ENCODE data around the gene TMEM100.

GRCh38 chr17:55740511-55741355, 18.1 kb upstream of the TMEM100 start:
- TF ChIP-seq, protein P1, sequence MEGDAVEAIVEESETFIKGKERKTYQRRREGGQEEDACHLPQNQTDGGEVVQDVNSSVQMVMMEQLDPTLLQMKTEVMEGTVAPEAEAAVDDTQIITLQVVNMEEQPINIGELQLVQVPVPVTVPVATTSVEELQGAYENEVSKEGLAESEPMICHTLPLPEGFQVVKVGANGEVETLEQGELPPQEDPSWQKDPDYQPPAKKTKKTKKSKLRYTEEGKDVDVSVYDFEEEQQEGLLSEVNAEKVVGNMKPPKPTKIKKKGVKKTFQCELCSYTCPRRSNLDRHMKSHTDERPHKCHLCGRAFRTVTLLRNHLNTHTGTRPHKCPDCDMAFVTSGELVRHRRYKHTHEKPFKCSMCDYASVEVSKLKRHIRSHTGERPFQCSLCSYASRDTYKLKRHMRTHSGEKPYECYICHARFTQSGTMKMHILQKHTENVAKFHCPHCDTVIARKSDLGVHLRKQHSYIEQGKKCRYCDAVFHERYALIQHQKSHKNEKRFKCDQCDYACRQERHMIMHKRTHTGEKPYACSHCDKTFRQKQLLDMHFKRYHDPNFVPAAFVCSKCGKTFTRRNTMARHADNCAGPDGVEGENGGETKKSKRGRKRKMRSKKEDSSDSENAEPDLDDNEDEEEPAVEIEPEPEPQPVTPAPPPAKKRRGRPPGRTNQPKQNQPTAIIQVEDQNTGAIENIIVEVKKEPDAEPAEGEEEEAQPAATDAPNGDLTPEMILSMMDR (conservative IDR thresholded peaks at IDR 0.05; ENCODE audit: low read depth in 2 of 2), result no peak
- TF ChIP-seq POLR2AphosphoS5 (IDR thresholded peaks at IDR 0.05; ENCODE audit: low read depth), result no peak
- TF ChIP-seq EZH2 (IDR thresholded peaks at IDR 0.05; ENCODE audit: low read depth, unreplicated experiment), result no peak
- TF ChIP-seq NANOG (IDR thresholded peaks at IDR 0.05; ENCODE audit: borderline replicate concordance), result no peak
- no peak for TF ChIP-seq EZH2phosphoT487 (IDR thresholded peaks at IDR 0.05; ENCODE audit: unreplicated experiment)
- TF ChIP-seq ETS1 (IDR thresholded peaks at IDR 0.05), result no peak
- TF ChIP-seq, protein P2, sequence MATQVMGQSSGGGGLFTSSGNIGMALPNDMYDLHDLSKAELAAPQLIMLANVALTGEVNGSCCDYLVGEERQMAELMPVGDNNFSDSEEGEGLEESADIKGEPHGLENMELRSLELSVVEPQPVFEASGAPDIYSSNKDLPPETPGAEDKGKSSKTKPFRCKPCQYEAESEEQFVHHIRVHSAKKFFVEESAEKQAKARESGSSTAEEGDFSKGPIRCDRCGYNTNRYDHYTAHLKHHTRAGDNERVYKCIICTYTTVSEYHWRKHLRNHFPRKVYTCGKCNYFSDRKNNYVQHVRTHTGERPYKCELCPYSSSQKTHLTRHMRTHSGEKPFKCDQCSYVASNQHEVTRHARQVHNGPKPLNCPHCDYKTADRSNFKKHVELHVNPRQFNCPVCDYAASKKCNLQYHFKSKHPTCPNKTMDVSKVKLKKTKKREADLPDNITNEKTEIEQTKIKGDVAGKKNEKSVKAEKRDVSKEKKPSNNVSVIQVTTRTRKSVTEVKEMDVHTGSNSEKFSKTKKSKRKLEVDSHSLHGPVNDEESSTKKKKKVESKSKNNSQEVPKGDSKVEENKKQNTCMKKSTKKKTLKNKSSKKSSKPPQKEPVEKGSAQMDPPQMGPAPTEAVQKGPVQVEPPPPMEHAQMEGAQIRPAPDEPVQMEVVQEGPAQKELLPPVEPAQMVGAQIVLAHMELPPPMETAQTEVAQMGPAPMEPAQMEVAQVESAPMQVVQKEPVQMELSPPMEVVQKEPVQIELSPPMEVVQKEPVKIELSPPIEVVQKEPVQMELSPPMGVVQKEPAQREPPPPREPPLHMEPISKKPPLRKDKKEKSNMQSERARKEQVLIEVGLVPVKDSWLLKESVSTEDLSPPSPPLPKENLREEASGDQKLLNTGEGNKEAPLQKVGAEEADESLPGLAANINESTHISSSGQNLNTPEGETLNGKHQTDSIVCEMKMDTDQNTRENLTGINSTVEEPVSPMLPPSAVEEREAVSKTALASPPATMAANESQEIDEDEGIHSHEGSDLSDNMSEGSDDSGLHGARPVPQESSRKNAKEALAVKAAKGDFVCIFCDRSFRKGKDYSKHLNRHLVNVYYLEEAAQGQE (IDR thresholded peaks at IDR 0.05; ENCODE audit: unreplicated experiment), result no peak
- no peak for TF ChIP-seq JUNB (IDR thresholded peaks at IDR 0.05; ENCODE audit: unreplicated experiment)
